ENCODE measurements around the gene PLCG1.

Gene PLCG1

DNA sequence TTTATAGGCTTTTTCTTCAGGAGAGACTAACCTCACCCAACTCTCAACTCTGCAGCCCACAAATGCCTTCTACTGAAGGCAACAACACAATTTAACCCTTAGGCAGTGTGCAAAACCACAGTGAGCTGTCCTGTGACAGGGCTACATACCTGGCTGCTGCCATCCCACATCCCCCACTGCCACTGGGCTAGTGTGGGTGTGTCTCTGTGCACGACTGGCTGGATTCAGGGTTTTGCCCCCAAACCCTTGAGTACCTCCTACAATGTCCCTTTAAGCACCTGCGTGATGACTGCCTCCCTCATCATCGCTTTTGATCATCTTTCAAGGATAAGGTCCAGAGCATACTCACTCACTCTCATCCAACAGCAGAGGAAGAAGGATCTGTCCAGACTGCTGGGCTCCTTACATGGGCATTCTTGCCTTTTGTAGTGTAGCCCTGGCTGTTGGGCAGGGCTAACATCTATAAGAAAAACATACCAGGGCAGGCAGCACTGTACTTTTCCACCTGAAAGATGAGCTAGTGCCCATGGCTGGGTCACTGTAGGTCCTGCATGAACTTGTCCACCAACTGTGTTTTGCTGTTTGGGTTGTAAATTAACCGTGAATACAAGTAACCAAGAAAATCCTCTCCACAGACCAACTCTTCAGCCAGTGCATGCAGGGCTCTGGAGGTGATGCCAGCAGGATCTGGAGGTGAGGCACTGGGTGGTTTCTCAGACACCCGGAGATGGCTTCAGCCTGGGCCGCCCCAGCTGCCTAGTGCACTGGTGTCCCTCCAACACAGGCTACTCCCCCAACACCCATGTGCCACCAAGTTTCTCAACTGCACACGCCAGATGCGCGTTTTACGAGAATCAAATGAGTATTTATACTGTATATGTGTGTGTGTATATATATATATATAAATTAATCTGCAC, 45.2 kb downstream of the PLCG1 start:
- DNase-seq, result no peak

DNA sequence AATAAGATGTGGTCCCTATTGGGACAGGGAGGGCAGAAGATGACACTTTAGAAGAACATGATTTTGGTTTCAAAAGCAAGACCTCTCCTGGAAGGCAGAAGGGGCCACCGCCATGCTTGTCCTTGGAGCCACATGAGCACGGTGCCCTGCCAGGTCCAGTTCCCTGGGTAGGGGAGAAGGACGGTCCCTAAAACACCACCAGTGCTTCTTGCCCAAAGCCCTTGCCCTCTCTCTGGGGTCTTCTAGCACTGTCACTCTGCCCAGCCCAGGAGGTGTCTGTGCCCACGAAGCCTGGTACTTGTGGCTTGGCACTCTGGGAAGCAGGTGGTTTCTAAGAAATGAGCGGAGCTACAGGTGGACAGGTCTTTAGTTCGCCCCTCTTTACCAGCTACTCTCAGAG, 46.0 kb downstream of the PLCG1 start:
- no peak for DNase-seq

DNA sequence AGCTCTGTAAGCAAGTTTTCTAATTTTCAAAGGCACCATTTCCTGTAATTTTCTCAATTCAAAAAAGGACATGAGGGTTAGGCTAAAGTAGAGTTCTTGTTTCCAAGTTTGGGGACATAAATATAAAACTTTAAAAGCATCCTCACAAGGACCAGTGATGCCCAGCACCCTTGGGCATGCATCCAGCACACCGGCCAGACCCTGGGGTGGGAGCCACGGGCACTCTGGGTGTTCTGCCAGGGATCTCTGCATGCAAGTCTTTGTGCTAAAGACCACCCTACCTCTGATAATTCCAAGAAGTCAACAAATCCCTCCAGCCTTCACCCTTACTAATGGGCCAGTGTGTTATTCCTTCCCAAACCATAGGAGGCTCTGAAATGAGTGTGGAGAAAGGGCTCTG, 46.5 kb downstream of the PLCG1 start:
- DNase-seq, result no peak

DNA sequence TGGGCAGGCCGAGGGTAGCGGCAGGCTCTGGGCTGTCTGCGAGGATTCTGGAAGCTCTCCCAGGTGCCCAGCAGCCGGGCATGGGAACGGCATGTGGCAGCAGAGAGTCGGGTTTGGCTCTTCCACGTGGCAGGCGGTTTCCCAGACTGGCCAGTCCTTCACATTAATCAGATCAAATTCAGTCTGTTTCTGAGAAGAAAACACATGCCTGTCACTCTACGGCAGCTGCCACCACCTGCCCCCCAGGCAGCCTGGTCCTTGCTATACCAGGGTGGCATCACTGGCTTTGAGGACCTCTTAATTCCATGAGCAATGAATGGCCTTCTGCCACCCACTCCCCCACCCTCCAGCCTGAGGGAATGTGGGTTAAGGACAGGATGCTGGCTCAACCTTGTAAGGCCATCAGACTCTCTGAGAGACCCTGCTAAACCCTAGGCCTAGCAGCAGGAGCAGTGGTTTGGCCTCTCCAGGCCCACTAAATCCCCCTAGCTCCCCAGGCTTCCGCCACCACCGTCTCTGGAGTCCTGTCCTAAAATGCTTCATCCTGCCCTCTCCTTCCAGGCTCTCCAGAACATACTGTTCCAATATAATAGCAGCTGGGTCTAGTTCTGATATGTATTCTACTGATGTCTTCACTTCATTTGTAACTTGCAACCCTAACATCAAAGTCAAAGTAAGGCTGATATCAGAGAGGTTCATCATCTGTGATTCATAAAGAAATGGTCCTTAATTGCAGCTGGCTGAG, 47.8 kb downstream of the PLCG1 start:
- DNase-seq, result no peak

DNA sequence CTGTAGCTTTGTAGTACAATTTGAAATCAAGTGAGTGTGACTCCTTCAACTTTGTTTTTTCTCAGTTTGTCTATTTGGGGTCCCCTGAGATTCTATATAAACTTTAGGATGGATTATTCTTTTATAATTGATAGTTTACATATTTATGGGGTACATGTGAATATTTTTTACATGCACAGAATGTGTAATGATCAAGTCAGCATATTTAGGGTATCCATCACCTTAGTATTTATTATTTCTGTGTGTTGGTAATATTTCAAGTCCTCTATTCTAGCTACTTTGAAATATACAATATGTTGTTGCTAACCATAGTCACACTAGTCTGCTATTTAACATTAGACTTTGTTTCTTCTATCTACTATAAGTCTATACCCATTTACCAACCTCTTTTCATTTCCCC, 50.3 kb downstream of the PLCG1 start:
- no peak for DNase-seq

DNA sequence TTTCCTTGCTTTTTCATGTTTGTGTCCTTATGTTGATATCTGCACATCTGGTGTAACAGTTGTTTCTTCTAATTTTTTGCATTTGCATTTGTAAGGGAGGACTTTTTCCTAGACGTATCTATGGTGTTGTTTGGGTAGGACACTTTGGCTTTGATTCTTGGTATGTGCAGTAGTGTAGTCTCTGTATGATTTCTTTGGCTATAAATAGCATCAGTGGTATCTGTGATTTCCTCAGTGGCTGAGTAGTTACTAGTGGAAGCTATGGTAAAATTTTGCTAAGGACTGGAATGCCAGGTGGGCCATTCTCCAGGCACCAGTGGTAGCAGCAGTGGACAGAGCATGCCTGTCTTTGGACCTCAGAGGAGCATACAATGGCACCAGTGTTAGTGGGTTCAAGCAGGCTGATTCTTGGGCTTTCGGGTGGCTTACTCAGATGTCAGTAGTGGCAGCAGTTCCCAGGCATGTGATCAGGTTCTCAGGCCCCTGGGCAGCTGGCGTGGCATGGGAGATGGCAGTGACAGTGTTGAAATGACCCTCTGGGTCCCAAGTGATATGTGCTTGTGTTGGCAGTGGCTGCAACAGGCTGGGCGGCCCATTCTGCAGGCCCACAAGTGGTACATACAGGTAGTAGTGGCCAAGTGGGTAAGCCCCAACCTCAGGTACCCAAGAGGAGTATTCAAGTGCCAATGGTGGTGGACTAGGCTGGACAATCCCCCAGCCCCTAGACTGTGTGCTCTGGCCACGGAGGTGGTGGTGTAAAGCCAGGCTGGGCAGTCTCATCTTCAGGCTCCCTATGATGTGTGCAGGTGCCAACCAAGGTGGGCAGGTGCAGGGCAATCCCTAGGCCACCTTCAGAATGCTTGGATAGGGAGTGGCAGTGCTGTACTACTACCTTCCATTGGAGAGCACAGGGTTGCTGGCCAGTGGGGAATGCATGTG, 54.5 kb downstream of the PLCG1 start:
- DNase-seq, result no peak

DNA sequence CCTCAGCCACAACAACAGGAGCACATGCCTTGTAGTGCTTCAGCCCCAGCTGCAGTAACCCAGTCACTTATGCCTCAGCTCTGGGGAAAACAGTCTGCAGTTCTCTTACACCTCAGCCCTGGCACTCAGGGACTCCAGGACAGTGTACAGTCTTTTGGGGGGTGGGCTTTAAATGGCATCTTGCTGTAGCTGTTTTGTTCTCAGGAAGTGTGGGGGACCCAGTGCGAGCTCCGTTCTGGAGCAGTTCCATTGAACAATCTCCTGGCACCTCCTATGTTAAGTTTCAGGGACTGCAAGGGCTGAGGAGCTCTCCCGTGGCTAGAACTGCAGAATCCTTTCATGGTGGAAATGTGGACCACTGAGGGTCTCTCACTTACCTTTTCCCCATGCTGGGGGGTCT, 55.2 kb downstream of the PLCG1 start:
- no peak for DNase-seq

DNA sequence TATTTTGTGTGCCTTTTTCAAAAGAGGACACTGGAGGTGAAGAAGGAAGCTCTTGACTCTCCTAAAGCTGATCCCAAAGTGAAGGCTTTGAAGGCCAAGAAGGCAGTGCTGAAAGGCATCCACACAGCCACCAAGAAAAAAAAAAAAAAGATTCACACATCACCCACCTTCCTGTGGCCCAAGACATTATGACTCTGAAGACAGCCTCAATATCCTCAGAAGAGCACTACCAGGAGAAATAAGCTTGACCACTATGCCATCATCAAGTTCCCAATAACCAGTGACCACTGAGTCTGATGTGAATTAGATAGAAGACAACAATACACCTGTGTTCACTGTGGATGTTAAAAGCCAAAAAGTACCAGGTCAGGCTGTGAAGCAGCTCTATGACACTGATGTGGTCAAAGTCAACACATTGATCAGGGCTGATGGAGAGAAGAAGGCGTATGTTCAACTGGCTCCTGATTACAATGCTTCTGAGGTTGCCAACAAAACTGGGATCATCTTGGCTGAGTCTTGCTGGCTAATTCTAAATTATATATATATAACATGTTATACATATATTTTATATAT, 59.4 kb downstream of the PLCG1 start:
- no peak for DNase-seq

DNA sequence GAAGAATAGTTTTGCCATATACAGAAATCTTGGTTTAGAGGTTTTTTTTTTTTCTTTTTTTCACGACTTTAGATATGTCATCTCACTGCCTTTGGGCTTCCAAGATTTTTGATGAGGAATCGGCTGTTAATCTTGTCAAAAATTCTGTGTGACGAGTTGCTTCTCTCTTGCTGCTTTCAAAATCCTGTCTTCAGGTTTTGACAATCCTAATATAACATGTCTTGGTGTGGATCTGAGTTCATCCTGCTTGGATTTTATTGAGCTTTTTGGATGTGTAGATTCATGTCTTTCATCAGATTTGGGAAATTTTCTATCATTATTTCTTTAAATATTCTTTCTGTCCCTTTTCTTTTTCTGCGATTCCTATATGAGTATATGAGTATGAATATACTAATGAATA, 61.1 kb downstream of the PLCG1 start:
- DNase-seq, result no peak

DNA sequence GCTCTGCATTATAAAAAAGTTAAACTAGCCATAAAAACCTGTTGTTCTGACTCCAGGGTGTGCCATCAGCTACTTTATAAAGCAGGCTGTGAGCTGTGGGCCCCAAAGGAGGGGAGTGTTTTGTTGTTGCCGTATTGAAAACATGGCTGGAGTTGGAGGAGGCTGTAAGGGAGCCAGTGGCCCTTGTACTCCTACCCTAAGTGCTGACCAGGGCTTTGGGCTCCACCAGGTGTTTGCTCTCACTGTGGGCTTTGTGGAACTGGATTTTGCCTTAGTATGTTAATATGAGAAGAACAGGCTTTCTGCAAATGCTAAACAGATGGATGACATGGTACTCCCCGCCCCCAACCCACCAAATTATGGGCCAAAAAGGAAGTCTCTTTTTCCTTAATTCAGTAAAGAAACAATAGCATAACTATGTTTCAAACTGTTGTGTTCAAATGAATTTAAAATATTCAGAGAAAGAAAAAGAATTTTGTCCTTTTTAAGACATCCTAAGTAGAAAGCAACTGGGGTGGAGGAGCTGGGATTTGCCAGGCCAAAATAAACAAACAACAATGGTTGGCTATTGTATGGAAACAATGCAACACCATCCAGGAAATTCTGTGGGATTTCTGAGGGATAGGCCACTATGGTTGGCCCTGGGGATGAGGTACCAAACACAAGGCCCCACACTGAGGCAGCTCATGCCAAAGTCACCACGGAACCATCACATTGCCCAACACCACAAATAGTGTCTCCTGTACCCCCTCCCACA, 63.3 kb downstream of the PLCG1 start:
- no peak for DNase-seq

DNA sequence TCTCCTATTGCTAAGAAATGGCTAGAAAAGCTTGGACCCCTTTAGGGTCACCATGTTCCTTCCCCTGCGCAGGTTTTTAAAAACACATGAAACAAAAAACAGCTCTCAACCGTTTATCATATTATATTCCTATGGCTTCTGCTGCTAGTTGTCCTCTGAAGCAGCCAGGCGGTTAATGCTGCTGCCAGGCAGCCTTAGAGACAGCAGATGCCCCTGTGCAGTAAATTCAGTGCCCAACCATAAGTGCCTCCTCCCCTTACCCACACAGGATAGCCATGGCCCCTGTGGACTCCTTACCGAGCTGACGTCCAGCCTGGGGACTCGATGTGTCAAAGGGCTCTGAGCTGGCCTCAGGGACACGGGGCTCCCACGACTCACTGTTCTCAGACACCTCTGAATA, 64.4 kb downstream of the PLCG1 start:
- DNase-seq, result no peak

DNA sequence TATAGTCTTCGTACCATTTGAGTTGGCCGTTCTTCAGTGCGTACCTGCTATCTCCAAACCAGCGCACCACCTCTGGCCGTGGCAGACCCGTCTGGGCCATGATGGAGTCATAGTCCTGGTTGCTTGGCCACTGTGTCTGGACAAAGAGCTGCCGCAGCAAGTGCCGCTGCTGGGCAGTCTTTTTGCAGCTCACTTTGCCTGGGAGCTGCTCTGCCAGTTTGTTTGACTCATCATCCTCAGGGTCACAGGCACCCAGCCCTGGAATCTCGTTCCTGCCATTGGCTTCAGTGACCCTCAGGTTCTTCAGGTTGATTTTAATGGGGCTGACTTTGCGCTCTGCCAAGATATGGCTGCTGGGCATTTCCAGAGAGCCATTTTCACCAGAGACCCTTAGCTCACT, 65.1 kb downstream of the PLCG1 start:
- no peak for DNase-seq

DNA sequence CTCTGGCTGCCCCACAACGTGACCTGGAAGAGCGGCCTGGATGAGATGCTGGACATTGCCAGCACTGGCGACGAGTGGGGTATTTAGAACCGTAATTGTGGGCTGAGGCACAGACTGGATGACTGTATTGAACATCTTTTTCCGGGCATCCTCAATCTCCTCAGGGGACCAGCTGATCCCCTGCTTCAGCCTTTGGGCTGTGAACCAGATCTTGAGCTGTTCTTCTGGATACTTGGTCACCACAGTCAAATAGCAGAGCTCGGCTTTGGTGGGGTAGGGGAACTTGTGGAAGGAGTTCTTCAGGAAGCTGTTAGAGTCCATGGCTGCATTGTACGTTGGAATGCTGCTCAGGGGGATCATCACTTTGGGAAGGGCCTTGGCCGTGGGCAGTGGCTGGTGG, 66.3 kb downstream of the PLCG1 start:
- no peak for DNase-seq

DNA sequence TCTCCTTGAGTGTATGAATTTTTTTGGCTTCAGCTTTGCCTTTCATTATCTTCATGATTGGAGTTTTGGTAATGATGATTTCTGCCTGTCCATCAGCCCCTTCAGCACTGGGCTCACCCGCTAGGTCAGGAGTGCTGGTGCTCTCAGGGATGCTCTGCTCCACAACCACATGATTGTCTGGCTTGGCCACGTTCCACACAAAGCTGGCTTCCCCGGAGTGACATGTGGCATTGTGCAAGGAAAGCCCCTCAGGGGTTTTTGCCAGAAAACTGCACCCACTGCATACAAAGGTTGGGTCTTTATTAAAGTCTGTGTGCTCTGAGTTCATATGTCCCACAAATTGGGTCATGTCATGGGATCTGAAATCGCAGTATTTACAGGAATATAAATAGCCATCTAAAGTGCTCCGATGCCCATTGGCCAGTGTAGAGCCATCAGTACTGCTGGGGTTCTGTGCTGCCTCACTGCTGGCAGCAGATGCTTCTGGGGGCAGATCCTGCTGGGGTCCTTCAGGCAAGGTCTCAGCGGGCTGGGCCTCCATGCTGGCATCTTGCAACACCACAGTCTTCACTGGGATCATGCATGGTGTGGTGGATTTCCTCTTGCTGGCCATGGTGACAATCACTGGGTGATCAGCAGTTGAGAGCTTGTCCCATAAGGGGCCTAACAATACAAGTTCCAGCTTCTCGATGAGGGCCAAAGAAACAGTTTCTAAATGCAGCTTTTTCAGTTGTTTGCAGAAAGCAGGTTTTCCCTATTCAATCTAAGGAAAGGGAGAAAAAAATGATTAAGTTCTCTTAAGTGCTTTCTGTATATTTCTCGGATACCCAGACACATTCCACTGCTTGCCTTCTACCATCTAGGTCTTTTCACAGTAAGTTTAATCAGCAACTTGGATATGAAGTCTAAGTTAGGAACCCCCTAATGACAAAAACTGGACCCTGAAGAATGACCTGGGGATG, 67.2 kb downstream of the PLCG1 start:
- no peak for DNase-seq

DNA sequence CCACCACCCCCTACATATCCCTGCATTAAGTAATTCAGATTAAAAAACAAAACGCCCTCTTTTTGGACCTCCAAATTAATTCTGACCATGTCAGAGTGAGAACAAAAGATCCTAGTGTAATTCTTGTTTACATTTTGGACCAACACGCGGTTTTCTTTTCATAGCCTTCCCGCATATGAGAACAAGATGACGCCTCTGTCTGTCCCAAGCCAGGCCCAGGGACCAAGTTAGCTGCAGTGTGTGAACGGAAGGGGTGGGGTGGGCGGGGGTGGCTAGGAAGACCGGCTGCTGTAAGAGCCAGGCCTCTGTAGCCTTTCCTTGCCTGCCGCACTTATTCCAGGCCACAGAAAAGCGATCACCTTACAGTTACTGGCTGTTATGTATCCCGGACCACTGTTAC, 68.0 kb downstream of the PLCG1 start:
- DNase-seq, result no peak

DNA sequence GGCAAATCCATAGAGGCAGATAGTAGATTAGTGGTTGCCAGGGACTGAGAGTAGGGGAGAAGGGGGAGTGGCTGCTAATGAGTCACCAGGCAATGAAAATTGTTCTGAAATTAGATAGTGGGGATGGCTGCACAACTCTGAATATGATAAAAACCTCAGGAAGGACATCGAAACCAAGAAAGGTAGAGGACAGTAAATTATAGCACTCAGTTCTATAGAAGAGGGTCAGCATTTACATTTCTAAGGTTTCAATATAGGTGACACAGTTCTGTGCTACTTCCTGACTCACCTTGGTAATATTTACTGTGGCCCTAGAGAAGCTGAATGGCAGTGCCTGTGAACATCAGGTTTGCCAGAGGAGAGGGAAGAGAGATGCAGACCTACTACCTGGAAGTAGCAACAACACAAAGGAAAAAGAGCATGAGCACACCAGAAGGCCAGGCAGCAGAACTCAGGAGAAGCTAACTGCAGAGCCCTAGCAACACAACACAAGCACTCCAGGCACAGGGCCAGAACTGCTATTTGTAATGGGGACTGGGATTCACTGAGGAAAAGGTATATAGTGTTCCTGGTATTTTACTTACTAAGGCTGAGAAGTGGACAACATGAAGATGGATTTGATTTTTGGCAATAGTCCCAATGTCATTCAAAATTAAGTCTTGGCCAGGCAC, 75.9 kb downstream of the PLCG1 start:
- peak; percentile 45 for DNase-seq

DNA sequence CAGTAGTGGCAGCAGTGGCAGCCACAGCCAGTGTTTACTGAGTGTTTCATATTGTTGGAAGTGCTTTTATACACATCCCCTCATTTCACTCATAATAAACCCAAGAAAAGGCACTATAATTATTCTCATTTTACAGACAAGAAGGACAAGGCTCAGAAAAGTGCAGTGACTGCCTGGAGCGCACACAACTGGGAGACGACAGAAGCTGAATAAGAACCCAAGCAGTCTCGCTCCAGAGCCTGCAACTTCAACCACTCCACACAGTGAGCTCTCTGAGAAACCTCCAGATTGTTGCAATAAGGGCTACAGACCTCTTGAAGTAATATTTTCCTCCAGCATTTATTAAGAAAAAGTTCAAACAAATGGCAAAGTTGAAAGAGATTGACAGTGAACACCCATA, 76.9 kb downstream of the PLCG1 start:
- no peak for DNase-seq

DNA sequence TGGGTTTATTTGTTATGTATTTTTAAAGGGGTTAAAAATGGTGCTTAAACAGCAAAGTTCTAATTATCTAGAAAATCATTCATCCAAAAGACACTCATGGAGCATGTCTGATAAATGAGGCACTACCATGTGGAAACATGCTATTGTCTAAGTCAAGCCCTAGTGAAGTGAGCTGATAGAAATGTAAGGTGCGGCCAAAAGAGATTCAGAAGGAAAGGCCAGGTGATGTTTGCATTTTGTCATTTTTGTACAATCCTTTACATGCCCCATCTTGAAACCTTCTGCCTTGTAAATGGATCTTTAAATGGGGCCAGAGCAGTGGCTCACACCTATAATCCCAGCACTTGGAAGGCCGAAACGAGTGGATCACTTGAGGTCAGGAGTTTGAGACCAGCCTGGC, 77.3 kb downstream of the PLCG1 start:
- DNase-seq, result no peak

DNA sequence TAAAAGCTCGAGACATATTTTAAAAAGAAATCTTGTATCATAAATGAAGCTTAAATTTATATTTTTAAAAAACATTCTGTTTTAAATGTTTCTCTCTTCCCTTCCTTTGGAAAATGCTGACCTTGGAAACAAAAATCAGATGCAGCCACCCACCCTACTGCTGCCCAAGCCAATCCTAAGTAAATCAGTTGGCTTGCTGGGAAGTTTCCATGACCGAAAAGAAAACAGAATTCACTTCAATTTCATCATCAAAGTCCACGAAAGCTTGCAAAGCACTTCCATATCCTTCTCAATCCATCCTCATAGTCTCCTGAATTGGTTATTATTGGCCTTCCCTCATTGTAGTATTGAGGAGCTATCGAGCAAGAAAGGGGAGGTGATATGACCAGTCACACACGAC, 80.1 kb downstream of the PLCG1 start:
- DNase-seq, result no peak

DNA sequence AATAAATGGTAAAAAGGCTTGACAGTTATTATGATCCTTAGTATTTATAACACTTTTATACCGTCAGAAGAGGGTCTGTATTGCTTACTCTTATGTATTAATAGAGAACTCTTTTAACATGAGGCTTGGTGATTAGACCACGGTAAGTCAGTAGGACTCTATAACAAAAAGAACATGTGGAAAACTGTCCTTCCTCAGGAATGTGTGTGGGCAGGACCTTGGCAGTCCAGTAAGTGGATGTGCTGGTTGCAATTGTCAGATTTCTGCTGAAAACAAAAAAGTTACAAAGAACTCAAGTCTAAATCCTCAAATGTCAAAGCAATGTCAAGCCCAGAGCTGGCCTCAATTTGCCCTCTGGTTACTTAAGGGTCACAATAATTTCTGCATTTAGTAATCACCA, 81.1 kb downstream of the PLCG1 start:
- DNase-seq, result no peak

Measured in hematopoietic multipotent progenitor cell treated with erythropoietin and hydrocortisone succinate and interleukin-3 and kit ligand, for 6 days (in vitro differentiated cells).